IMR-90 (cell line): Measurements from ENCODE around the gene PDCD1LG2.

Source experiments
- CTCF ChIP-seq: conservative IDR thresholded peaks from 2 replicates; pipeline ENCODE4 v1.5.1; 2012; ENCODE audit warnings: mild to moderate bottlenecking, low read depth, low read length, improper control_type of control experiment
- RCOR1 ChIP-seq: IDR thresholded peaks from 2 replicates; pipeline ENCODE4 v1.6.1; 2012; ENCODE audit warnings: mild to moderate bottlenecking, low read length, improper control_type of control experiment; ENCODE audit not compliant: insufficient replicate concordance

- no peak for TF ChIP-seq CTCF
- TF ChIP-seq RCOR1 = no peak
Observed at GRCh38 chr9:5482194-5482593, 28.1 kb upstream of the PDCD1LG2 start.
